Measurements from ENCODE around the gene SLC9C1. TPM values are rescaled to one million over a fixed set of nuclear protein-coding genes. Genes with fewer than 3 reads are reported as not detected.

SLC9C1 gene
- total RNA-seq, 1 experiment from 2014 or later = not detected

- no peak for DNase-seq
Measured at GRCh38 chr3:112104774-112105173, 189.2 kb downstream of the SLC9C1 start.

GRCh38 chr3:112101916-112102315 lies 192.1 kb downstream of the SLC9C1 start:
- H3K36me3 Mint-ChIP-seq (ENCODE audit: insufficient read depth, unreplicated experiment) = peaks cover 11% of the 10 kb centered on the region
- DNase-seq = no peak
- CTCF ChIA-PET = interaction anchor here (0.6 kb wide), 1 partner anchor 1022 kb away, joined by 3 read pairs; no protein-coding TSS in a partner anchor
- no TSS peak for BruUV-seq (replicated peaks)
- peaks cover 46% of the 10 kb centered on the region for H3K4me1 Mint-ChIP-seq (ENCODE audit: low read depth, unreplicated experiment)
- no peak overlapping the region for H3K4me3 Mint-ChIP-seq (ENCODE audit: low read depth, unreplicated experiment)
- TF ChIP-seq CTCF (IDR thresholded peaks at IDR 0.05; ENCODE audit: unreplicated experiment) = no peak
- intact Hi-C loops (cut with micrococcal nuclease; ENCODE audit: unreplicated experiment) = no loop called here
- no peak overlapping the region for H3K27ac Mint-ChIP-seq (ENCODE audit: unreplicated experiment)
- no peaks in the 10 kb centered on the region for H3K9me3 Mint-ChIP-seq (ENCODE audit: low read depth, unreplicated experiment)
- no peaks in the 10 kb centered on the region for H3K27me3 Mint-ChIP-seq (ENCODE audit: unreplicated experiment)

More at GRCh38 chr3:112104774-112105173, 189.2 kb downstream of the SLC9C1 start:
- no peaks in the 10 kb centered on the region for H3K9me3 Mint-ChIP-seq (ENCODE audit: low read depth, unreplicated experiment)
- no peaks in the 10 kb centered on the region for H3K27me3 Mint-ChIP-seq (ENCODE audit: unreplicated experiment)
- CTCF ChIA-PET = no interaction called here
- no peak overlapping the region for H3K27ac Mint-ChIP-seq (ENCODE audit: unreplicated experiment)
- TF ChIP-seq CTCF (IDR thresholded peaks at IDR 0.05; ENCODE audit: unreplicated experiment) = no peak
- BruUV-seq (replicated peaks) = no TSS peak
- H3K36me3 Mint-ChIP-seq (ENCODE audit: insufficient read depth, unreplicated experiment) = peaks cover 14% of the 10 kb centered on the region
- intact Hi-C loops (cut with micrococcal nuclease; ENCODE audit: unreplicated experiment) = no loop called here
- H3K4me1 Mint-ChIP-seq (ENCODE audit: low read depth, unreplicated experiment) = peaks cover 19% of the 10 kb centered on the region
- H3K4me3 Mint-ChIP-seq (ENCODE audit: low read depth, unreplicated experiment) = no peak overlapping the region

- intact Hi-C loops (cut with micrococcal nuclease; ENCODE audit: unreplicated experiment) = loop anchor here (2.0 kb wide), 1 partner anchor 23 kb away; no protein-coding TSS in a partner anchor
- H3K27ac Mint-ChIP-seq (ENCODE audit: unreplicated experiment) = peak overlapping the region; percentile 60
- no peak overlapping the region for H3K4me3 Mint-ChIP-seq (ENCODE audit: low read depth, unreplicated experiment)
- DNase-seq = peak; percentile 79
- peaks cover 79% of the 10 kb centered on the region for H3K4me1 Mint-ChIP-seq (ENCODE audit: low read depth, unreplicated experiment)
- no peaks in the 10 kb centered on the region for H3K9me3 Mint-ChIP-seq (ENCODE audit: low read depth, unreplicated experiment)
- no peak for TF ChIP-seq CTCF (IDR thresholded peaks at IDR 0.05; ENCODE audit: unreplicated experiment)
- CTCF ChIA-PET = interaction anchor here (0.9 to 1.1 kb wide), 4 partner anchors 11 to 84 kb away, joined by 3 to 9 read pairs (median 4); partner anchors contain the start of gene C3orf52
- no TSS peak for BruUV-seq (replicated peaks)
- peaks cover 12% of the 10 kb centered on the region for H3K36me3 Mint-ChIP-seq (ENCODE audit: insufficient read depth, unreplicated experiment)
- no peaks in the 10 kb centered on the region for H3K27me3 Mint-ChIP-seq (ENCODE audit: unreplicated experiment)
Measured at GRCh38 chr3:112097378-112097777, 196.6 kb downstream of the SLC9C1 start.

GRCh38 chr3:112096176-112096575 lies 197.8 kb downstream of the SLC9C1 start:
- TF ChIP-seq CTCF (IDR thresholded peaks at IDR 0.05; ENCODE audit: unreplicated experiment) = no peak
- no TSS peak for BruUV-seq (replicated peaks)
- intact Hi-C loops (cut with micrococcal nuclease; ENCODE audit: unreplicated experiment) = loop anchor here (2.0 kb wide), 1 partner anchor 21 kb away; no protein-coding TSS in a partner anchor
- CTCF ChIA-PET = no interaction called here
- Mint-ChIP-seq H3K27ac (ENCODE audit: unreplicated experiment) (peak overlapping the region; percentile 60), H3K27me3 (ENCODE audit: unreplicated experiment) (no peaks in the 10 kb centered on the region), H3K9me3 (ENCODE audit: low read depth, unreplicated experiment) (no peaks in the 10 kb centered on the region), H3K4me1 (ENCODE audit: low read depth, unreplicated experiment) (peaks cover 79% of the 10 kb centered on the region), H3K36me3 (ENCODE audit: insufficient read depth, unreplicated experiment) (peaks cover 19% of the 10 kb centered on the region), H3K4me3 (ENCODE audit: low read depth, unreplicated experiment) (no peak overlapping the region)
- DNase-seq = no peak

Data from Calu3 (cell line).